Measurements from ENCODE around the gene PPIP5K1. TPM values are rescaled to one million over a fixed set of nuclear protein-coding genes. Genes with fewer than 3 reads are reported as not detected.

The PPIP5K1 gene
- total and polyA plus RNA-seq, 10 donors, result 4.5 to 62.0 (median 36.3) TPM

- H3K36me3 ChIP-seq, result peaks cover 0 to 19% (median 0%) of the 10 kb centered on the region in 6 donors
- no peak overlapping the region for H3K27ac ChIP-seq
- H3K9me3 ChIP-seq, result no peaks in the 10 kb centered on the region
- DNase-seq, result no peak
- no peak overlapping the region for H3K4me3 ChIP-seq
- WGBS, 5 donors, result 70 to 84% (median 80%) methylated on average over 3 to 4 of the region's 4 CpGs
- H3K4me1 ChIP-seq, result no peaks in the 10 kb centered on the region
- intact Hi-C loops (cut with DNase I; ENCODE audit: low total_unique reads), result no loop called here
- H3K27me3 ChIP-seq (replicated peaks in 1 of 7), result peaks cover 0 to 13% (median 0%) of the 10 kb centered on the region in 7 donors
- TF ChIP-seq POLR2A (IDR thresholded peaks at IDR 0.05), result no peak
- no peak for TF ChIP-seq POLR2AphosphoS5 (IDR thresholded peaks at IDR 0.05)
- TF ChIP-seq CTCF (IDR thresholded peaks at IDR 0.05 in 8 of 11, conservative IDR thresholded peaks at IDR 0.05 in 3 of 11), result no peak
Measured at GRCh38 chr15:43525131-43525530, 64.9 kb downstream of the PPIP5K1 start.

DNA sequence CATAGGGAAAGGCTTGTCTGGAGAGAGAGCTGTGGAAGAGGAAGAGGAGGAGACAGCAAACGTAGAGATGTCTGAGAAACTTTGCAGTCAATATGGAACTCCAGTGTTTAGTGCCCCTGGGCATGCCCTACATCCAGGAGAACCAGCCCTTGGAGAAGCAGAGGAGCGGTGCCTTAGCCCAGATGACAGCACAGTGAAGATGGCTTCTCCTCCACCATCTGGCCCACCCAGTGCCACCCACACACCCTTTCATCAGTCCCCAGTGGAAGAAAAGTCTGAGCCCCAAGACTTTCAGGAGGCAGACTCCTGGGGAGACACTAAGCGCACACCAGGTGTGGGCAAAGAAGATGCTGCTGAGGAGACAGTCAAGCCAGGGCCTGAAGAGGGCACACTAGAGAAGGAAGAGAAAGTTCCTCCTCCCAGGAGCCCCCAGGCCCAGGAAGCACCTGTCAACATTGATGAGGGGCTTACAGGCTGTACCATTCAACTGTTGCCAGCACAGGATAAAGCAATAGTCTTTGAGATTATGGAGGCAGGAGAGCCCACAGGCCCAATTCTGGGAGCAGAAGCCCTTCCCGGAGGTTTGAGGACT lies 65.7 kb downstream of the PPIP5K1 start:
- no peak for DNase-seq
- Histone ChIP-seq H3K9me3 (no peaks in the 10 kb centered on the region), H3K4me1 (no peaks in the 10 kb centered on the region), H3K36me3 (peaks cover 0 to 19% (median 0%) of the 10 kb centered on the region in 6 donors), H3K4me3 (no peak overlapping the region), H3K27ac (no peak overlapping the region), H3K27me3 (replicated peaks in 1 of 7) (peaks cover 0 to 14% (median 0%) of the 10 kb centered on the region in 7 donors)
- 80 to 93% (median 91%) methylated on average over 3 to 4 of the region's 4 CpGs for WGBS, 5 donors
- TF ChIP-seq POLR2AphosphoS5 (IDR thresholded peaks at IDR 0.05), result no peak
- intact Hi-C loops (cut with DNase I; ENCODE audit: low total_unique reads), result no loop called here

DNA sequence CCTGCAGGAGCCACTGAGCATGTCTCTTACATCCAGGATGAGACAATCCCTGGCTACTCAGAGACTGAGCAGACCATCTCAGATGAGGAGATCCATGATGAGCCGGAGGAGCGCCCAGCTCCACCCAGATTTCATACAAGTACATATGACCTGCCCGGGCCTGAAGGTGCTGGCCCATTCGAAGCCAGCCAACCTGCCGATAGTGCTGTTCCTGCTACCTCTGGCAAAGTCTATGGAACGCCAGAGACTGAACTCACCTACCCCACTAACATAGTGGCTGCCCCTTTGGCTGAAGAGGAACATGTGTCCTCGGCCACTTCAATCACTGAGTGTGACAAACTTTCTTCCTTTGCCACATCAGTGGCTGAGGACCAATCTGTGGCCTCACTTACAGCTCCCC lies 66.4 kb downstream of the PPIP5K1 start:
- Histone ChIP-seq H3K27me3 (replicated peaks in 1 of 7) (peaks cover 0 to 21% (median under 1%) of the 10 kb centered on the region in 7 donors), H3K36me3 (peaks cover 0 to 19% (median 0%) of the 10 kb centered on the region in 6 donors), H3K9me3 (no peaks in the 10 kb centered on the region), H3K4me1 (peaks cover 0 to 6% (median 2%) of the 10 kb centered on the region in 6 donors), H3K27ac (no peak overlapping the region), H3K4me3 (no peak overlapping the region)
- WGBS, 5 donors, result 86 to 94% (median 92%) methylated on average over 6 to 7 of the region's 7 CpGs
- no peak for DNase-seq
- TF ChIP-seq POLR2A (IDR thresholded peaks at IDR 0.05) (no peak), CTCF (IDR thresholded peaks at IDR 0.05 in 8 of 11, conservative IDR thresholded peaks at IDR 0.05 in 3 of 11) (no peak), POLR2AphosphoS5 (IDR thresholded peaks at IDR 0.05) (no peak)
- intact Hi-C loops (cut with DNase I; ENCODE audit: low total_unique reads), result no loop called here

- Histone ChIP-seq H3K27ac (no peak overlapping the region), H3K36me3 (peaks cover 0 to 19% (median 0%) of the 10 kb centered on the region in 6 donors), H3K4me1 (peaks cover 0 to 19% (median 13%) of the 10 kb centered on the region in 6 donors), H3K27me3 (replicated peaks in 1 of 7) (peaks cover 0 to 35% (median 12%) of the 10 kb centered on the region in 7 donors), H3K4me3 (no peak overlapping the region), H3K9me3 (no peaks in the 10 kb centered on the region)
- intact Hi-C loops (cut with DNase I; ENCODE audit: low total_unique reads), result no loop called here
- TF ChIP-seq POLR2AphosphoS5 (IDR thresholded peaks at IDR 0.05) (no peak), POLR2A (IDR thresholded peaks at IDR 0.05) (no peak), CTCF (IDR thresholded peaks at IDR 0.05 in 8 of 11, conservative IDR thresholded peaks at IDR 0.05 in 3 of 11) (no peak)
- WGBS, 5 donors, result 77 to 87% (median 83%) methylated on average over 9 of the region's 9 CpGs
- no peak for DNase-seq
Measured at GRCh38 chr15:43522247-43522646, 67.8 kb downstream of the PPIP5K1 start.

All from spleen (tissue), 11 donors.